Fibroblast of skin of left quadriceps (primary cell): Measurements from ENCODE around the gene LAMC3.
"Not testable (repeated sequence)": the region's sequence is repeated elsewhere in the genome, so short reads cannot be mapped to it uniquely, and the experiment has no call there.

Source experiments
- DNase-seq, 2 experiments: peaks; one replicate each; pipeline ENCODE4 v3.0.0-alpha.2; 2013; ENCODE audit warnings: low read depth in 2 of 2

The LAMC3 gene

GRCh38 chr9:130991778-130992681, 16.9 kb upstream of the LAMC3 start:
- no peak for DNase-seq

- DNase-seq: no peak
Measured at GRCh38 chr9:130992682-130993032, 16.3 kb upstream of the LAMC3 start.

- DNase-seq: no peak
Measured at GRCh38 chr9:130993303-130994030, 15.5 kb upstream of the LAMC3 start.

DNA sequence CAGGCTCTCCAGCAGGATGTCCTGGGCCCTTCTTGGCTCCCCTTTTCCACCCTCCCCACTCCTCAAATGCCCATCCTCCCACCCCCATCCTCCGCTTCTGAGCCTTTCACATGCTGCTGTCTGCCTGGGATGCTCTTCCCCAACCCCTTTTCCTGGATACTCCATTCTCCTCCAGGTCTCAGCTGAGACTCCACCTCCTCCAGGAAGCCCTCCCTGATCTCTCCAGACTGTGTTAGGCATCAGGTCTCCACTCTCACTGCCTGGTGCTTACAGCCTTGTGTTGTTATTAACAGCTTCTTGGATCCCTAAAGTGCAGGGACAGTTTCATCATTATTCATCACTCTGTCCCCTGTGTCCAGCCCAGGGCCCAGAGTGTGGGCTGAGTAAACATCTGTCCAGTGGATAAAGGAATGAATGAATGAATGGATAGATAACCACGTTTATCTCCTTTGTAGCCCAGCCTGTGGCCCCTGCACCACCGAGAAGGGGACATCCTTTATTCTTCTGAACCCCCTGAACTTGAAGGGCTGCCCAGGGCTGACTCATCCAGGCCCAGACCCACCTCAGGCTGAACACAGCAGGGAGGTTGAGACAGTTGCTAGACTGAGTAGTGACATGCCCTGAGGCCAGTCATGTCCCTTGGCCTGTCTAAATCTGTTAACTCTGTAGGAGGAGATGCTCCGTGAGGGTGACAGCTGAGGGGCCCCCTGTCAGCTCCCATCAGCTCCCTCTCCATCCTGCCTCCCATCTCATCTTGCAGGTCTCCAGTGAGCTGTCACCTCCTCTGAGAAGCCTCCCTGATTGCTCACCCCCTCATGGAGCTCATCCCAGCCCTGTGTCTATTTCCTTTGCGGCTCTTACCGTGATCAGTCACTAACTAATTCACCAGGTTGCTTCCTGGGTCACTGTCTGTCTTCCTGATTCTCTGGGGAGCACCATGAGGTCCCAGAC, 14.6 kb upstream of the LAMC3 start:
- no peak for DNase-seq

- peak; percentile 32 for DNase-seq
Measured at GRCh38 chr9:130995086-130996011, 13.6 kb upstream of the LAMC3 start.

GRCh38 chr9:130996205-130996604, 12.8 kb upstream of the LAMC3 start:
- DNase-seq: no peak

- no peak for DNase-seq
Measured at GRCh38 chr9:130996676-130997394, 12.1 kb upstream of the LAMC3 start.

DNA sequence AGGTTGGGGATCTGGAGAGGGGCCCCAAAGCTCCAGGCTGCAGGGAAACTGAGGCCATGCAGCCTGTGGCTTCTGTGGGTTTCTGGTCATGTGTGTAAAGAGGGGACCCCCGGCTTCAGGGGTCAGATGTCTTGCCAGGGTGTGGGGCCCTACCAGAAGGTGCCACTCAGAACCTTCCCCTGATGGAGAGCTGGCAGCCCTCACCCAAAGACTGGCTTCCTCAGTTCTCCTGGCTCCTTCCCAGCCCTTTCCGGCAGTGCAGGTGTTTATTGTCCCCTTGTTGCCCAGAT, 11.6 kb upstream of the LAMC3 start:
- no peak for DNase-seq

- DNase-seq: peak in 1 of 2 experiments; percentile 25
Measured at GRCh38 chr9:130997925-130998596, 10.9 kb upstream of the LAMC3 start.

GRCh38 chr9:130998597-130999244, 10.3 kb upstream of the LAMC3 start:
- DNase-seq: no peak

- DNase-seq: no peak
Measured at GRCh38 chr9:130999245-130999623, 9.7 kb upstream of the LAMC3 start.

DNA sequence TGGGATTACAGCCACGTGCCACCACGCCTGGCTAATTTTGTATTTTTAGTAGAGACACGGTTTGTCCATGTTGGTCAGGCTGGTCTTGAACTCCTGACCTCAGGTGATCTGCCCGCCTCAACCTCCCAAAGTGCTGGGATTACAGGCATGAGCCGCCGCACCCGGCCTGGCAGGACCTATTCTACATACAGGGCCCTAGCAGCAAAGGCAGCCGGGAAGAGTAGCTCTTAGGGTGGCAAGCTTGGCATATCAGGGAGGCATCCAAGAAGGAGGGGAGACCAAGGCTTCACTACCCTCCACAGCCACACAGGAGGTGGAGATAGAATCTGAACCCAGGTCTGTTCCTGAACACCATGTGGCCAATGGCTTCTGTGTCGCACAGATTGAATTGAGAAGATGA, 8.4 kb upstream of the LAMC3 start:
- not testable (repeated sequence) for DNase-seq

- no peak for DNase-seq
Measured at GRCh38 chr9:131001021-131001420, 8.0 kb upstream of the LAMC3 start.

GRCh38 chr9:131001990-131002389, 7.0 kb upstream of the LAMC3 start:
- DNase-seq: no peak

- DNase-seq: no peak
Measured at GRCh38 chr9:131006601-131007000, 2.4 kb upstream of the LAMC3 start.

DNA sequence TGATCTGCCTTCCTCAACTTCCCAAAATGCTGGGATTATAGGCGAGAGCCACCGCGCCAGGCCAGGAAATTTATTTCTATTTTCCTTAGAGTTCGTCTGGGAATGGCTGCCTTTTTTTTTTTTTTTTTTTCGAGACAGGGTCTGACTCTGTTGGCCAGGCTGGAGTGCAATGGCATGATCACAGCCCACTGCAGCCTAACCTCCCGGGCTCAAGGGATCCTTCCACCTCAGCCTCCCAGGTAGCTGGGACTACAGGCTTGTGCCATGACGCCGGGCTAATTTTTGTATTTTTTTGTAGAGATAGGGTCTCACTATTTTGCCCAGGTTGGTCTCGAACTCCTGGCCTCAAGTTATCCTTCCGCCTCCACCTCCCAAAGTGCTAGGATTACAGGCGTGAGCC, 888 bp upstream of the LAMC3 start:
- no peak for DNase-seq

DNA sequence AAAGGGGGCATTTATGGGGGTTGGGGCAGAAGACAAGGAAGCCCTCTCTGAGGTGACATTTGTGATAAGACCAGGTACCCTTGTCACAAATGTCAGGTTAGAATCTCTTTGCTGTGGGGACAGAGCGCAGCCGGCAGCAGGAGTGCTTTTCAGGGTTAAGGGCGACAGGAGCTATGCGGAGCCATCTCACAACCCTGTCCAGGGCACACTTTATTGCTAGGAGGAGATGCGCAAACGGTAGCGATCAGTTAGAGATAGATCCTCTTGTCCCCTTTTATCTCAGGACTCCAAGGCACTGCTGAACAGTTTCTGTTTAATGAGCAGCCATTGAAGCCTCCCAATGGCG, 438 bp upstream of the LAMC3 start:
- DNase-seq: no peak

- DNase-seq: no peak
Measured at GRCh38 chr9:131010482-131011273, 1.7 kb downstream of the LAMC3 start.
